Mucosa of rectum (tissue), 2 donors: ENCODE data around the gene ATG3.
"Not testable (repeated sequence)": the region's sequence is repeated elsewhere in the genome, so short reads cannot be mapped to it uniquely, and the experiment has no call there.

Source experiments
- H3K27ac ChIP-seq, 2 donors: one replicate each; pipeline ENCODE4 v1.7.0; 2013; ENCODE audit warnings: inconsistent platforms in 2 of 2, low read depth in 2 of 2, low read length in 2 of 2
- H3K27me3 ChIP-seq, 2 donors: one replicate each; pipeline ENCODE4 v1.7.0; 2013; ENCODE audit warnings: low read length in 2 of 2; ENCODE audit not compliant: control insufficient read depth in 2 of 2, insufficient read depth in 2 of 2
- H3K36me3 ChIP-seq, 2 donors: one replicate each; pipeline ENCODE4 v1.7.0; 2013; ENCODE audit warnings: low read length in 2 of 2; ENCODE audit not compliant: control insufficient read depth in 2 of 2, insufficient read depth in 2 of 2
- H3K4me1 ChIP-seq, 2 donors: one replicate each; pipeline ENCODE4 v1.7.0; 2013; ENCODE audit warnings: low read length in 2 of 2, mild to moderate bottlenecking in 1 of 2; ENCODE audit not compliant: control insufficient read depth in 2 of 2, insufficient read depth in 2 of 2
- H3K4me3 ChIP-seq, 2 donors: one replicate each; pipeline ENCODE4 v1.7.0; 2013; ENCODE audit warnings: low read length in 2 of 2
- H3K9ac ChIP-seq, 2 donors: one replicate each; pipeline ENCODE4 v1.7.0; 2013; ENCODE audit warnings: low read length in 2 of 2, low read depth in 1 of 2, mild to moderate bottlenecking in 1 of 2
- H3K9me3 ChIP-seq, 2 donors: one replicate each; pipeline ENCODE4 v1.7.0; 2013; ENCODE audit warnings: low read length in 2 of 2; ENCODE audit not compliant: control insufficient read depth in 2 of 2
- donor health status: healthy.
- donor health status: Normal muscosa, but diverticular disease.

ATG3 gene

DNA sequence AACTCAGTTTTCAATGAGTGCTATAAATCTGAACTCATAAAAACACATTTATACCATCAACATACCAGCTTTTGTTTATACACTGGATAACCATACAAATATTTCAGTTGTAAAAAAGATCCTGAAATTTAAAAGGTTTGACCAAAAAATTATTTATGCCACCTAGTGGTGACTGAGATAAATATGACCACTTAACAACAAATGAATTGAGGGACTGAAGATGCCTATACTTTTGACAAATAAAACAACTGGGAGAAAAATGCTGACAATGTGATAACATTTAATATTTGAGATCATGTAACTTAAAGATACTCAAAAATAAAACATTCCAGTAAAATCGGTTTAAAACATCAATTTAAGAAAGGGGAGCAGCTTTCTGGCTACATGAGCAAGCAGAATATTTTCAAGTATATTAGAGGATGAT is 30.4 kb downstream of the ATG3 start:
- Histone ChIP-seq H3K9ac (no peak overlapping the region), H3K36me3 (peaks cover 36 to 38% of the 10 kb centered on the region in 2 donors)

GRCh38 chr3:112530573-112530972 is 31.2 kb downstream of the ATG3 start:
- Histone ChIP-seq H3K36me3 (peaks cover 28 to 32% of the 10 kb centered on the region in 2 donors), H3K27ac (no peak overlapping the region), H3K9ac (no peak overlapping the region), H3K4me1 (no peaks in the 10 kb centered on the region), H3K9me3 (no peaks in the 10 kb centered on the region), H3K4me3 (no peak overlapping the region), H3K27me3 (no peaks in the 10 kb centered on the region)

More for the DNA sequence above, 30.4 kb downstream of the ATG3 start:
- Histone ChIP-seq H3K27me3 (no peaks in the 10 kb centered on the region), H3K4me1 (no peaks in the 10 kb centered on the region), H3K27ac (no peak overlapping the region), H3K9me3 (no peaks in the 10 kb centered on the region), H3K4me3 (no peak overlapping the region)

- not testable (repeated sequence) for H3K9me3 ChIP-seq, H3K4me1 ChIP-seq, H3K4me3 ChIP-seq, H3K27me3 ChIP-seq, H3K27ac ChIP-seq, H3K9ac ChIP-seq
- peaks cover 4 to 10% of the 10 kb centered on the region in 2 donors for H3K36me3 ChIP-seq
Observed at GRCh38 chr3:112524127-112524526, 37.6 kb downstream of the ATG3 start.

- Histone ChIP-seq H3K9me3 (no peaks in the 10 kb centered on the region), H3K27ac (no peak overlapping the region), H3K27me3 (no peaks in the 10 kb centered on the region), H3K9ac (no peak overlapping the region), H3K4me1 (no peaks in the 10 kb centered on the region), H3K36me3 (no peaks in the 10 kb centered on the region), H3K4me3 (no peak overlapping the region)
Observed at GRCh38 chr3:112519424-112520001, 42.2 kb downstream of the ATG3 start.

DNA sequence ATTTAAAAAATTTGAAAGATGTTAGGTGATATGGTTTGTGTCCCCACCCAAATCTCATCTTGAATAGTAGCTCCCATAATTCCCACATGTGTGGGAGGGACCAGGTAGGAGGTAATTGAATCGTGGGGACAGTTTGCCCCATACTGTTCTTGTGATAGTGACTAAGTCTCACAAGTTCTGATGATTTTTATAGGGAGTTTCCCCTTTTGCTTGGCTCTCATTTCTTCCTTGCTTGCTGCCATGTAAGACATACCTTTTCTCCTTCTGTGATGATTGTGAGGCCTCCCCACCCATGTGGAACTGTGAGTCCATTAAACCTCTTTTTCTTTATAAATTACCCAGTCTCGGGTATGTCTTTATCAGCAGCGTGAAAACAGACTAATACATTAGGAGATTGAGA is 42.8 kb downstream of the ATG3 start:
- H3K27me3 ChIP-seq, H3K9me3 ChIP-seq, H3K27ac ChIP-seq, H3K9ac ChIP-seq, H3K4me1 ChIP-seq, H3K36me3 ChIP-seq, H3K4me3 ChIP-seq: not testable (repeated sequence)

DNA sequence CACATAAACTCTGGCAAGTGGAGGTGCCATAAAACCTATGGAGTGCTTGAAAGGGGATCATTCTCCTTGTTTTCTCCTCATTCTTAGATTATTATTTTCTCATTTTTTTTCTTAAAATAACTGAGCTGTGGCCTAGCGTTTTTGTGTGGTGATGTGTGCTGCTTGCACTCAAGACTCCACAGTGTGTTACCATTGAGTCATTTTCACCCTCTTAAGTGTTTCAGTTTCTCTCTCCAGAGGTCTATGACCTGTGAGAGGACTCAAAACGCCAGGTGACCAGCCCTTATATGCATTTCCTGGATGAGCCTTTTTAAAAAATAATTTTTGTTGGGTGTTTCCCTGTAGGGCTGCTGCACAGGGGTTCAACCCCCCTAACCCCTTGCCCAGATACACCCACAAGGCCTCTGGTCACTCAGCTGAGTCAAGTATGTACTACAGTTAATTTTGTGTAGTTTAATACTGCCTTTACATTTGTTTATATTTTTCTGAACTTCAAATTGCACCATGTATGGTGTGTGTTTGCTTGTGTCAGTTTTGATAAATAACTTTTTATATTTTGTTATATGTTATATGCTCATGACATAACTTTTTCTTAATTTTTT is 47.1 kb downstream of the ATG3 start:
- Histone ChIP-seq H3K27ac (no peak overlapping the region), H3K9ac (no peak overlapping the region), H3K36me3 (no peaks in the 10 kb centered on the region), H3K27me3 (no peaks in the 10 kb centered on the region), H3K4me3 (no peak overlapping the region), H3K4me1 (no peaks in the 10 kb centered on the region), H3K9me3 (no peaks in the 10 kb centered on the region)

DNA sequence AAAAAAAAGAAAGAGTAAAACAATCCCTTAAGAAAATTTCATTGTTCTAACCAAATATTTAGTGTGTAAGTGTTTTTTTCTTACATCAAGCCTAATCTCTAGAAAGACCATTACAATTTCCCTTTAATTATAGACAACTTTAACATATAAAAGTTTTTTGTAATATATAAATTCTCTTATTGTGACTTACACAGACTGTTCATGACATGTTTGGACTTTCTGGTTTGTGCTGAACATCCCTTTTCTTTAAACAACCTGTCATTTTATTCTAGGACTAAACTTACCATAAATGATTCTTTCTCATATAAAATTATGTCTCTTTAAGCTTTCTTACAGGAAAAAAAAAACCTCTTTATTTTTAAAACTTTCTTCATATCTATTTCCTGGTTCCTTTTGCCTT is 49.4 kb downstream of the ATG3 start:
- Histone ChIP-seq H3K36me3 (no peaks in the 10 kb centered on the region), H3K9ac (no peak overlapping the region), H3K27ac (no peak overlapping the region), H3K4me1 (no peaks in the 10 kb centered on the region), H3K9me3 (no peaks in the 10 kb centered on the region), H3K27me3 (no peaks in the 10 kb centered on the region), H3K4me3 (no peak overlapping the region)

DNA sequence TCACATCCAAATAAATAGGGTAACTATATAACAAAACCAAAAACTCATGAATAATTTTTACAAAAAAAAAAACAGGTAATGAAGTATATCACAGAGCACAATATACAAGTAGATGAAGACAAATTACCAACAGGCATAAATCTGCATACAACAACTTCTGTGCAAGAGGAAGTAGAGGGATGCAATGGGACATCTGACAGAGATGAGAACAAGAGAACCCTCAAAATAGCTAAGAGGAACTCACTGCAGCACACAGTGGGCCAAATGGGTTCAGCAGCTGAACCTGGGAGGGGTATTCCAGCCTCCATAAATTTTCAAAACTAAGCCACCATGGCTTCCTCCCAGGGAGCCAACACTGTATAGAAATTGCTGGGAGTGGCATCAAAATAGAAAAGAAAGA is 52.9 kb downstream of the ATG3 start:
- Histone ChIP-seq H3K4me1 (no peaks in the 10 kb centered on the region), H3K27me3 (no peaks in the 10 kb centered on the region), H3K9ac (no peak overlapping the region), H3K9me3 (no peaks in the 10 kb centered on the region), H3K36me3 (no peaks in the 10 kb centered on the region), H3K4me3 (no peak overlapping the region), H3K27ac (no peak overlapping the region)

GRCh38 chr3:112508261-112508660 is 53.5 kb downstream of the ATG3 start:
- Histone ChIP-seq H3K9ac (no peak overlapping the region), H3K4me1 (no peaks in the 10 kb centered on the region), H3K9me3 (no peaks in the 10 kb centered on the region), H3K27me3 (no peaks in the 10 kb centered on the region), H3K36me3 (no peaks in the 10 kb centered on the region), H3K4me3 (no peak overlapping the region), H3K27ac (no peak overlapping the region)

GRCh38 chr3:112505907-112506306 is 55.9 kb downstream of the ATG3 start:
- Histone ChIP-seq H3K9ac (no peak overlapping the region), H3K4me1 (no peaks in the 10 kb centered on the region), H3K27ac (no peak overlapping the region), H3K27me3 (no peaks in the 10 kb centered on the region), H3K4me3 (no peak overlapping the region), H3K9me3 (no peaks in the 10 kb centered on the region), H3K36me3 (no peaks in the 10 kb centered on the region)
